Tibial nerve (tissue), 4 donors: ENCODE results near the gene PARD6B. TPM values are rescaled to one million over a fixed set of nuclear protein-coding genes. Genes with fewer than 3 reads are reported as not detected.
A peak's percentile ranks its signal among the peaks of the same experiment; 100 is the strongest.
"Not testable (repeated sequence)": the region's sequence is repeated elsewhere in the genome, so short reads cannot be mapped to it uniquely, and the experiment has no call there.

ENCODE experiments used
- DNase-seq, 2 donors: peaks; one replicate each; pipeline ENCODE4 v3.0.0-alpha.2; 2019; ENCODE audit warnings: low spot score in 2 of 2
- H3K27ac ChIP-seq, 4 donors: fragments of 200-600 bp; sonication (generic) in 3 of 4; one replicate each; pipeline ENCODE4 v1.5.1; 2017 to 2019; ENCODE audit warnings: mild to moderate bottlenecking in 1 of 4
- H3K27me3 ChIP-seq, 2 donors: fragments of 200-600 bp; sonication (generic) in 1 of 2; one replicate each; pipeline versions ENCODE4 v1.5.1 to v1.6.0; 2017 to 2019
- H3K36me3 ChIP-seq, 3 donors: fragments of 200-600 bp; sonication (generic); one replicate each; pipeline ENCODE4 v1.5.1; 2018 to 2019
- H3K4me1 ChIP-seq, 4 donors: fragments of 200-600 bp; sonication (generic) in 3 of 4; one replicate each; pipeline ENCODE4 v1.5.1; 2017 to 2019
- H3K4me3 ChIP-seq, 4 donors: fragments of 200-600 bp; sonication (generic) in 3 of 4; one replicate each; pipeline ENCODE4 v1.5.1; 2017 to 2019; ENCODE audit warnings: mild to moderate bottlenecking in 1 of 4, moderate library complexity in 1 of 4
- H3K9me3 ChIP-seq, 4 donors: fragments of 200-600 bp; sonication (generic) in 3 of 4; one replicate each; pipeline ENCODE4 v1.5.1; 2017 to 2019
- EP300 ChIP-seq, 2 donors: sonication (generic); formaldehyde crosslinking; IDR thresholded peaks; one replicate each; pipeline ENCODE4 v1.6.1; 2017; ENCODE audit warnings: antibody characterized with exemption in 2 of 2, mild to moderate bottlenecking in 1 of 2
- POLR2A ChIP-seq, 2 donors: fragments of 450-650 bp; IDR thresholded peaks; one replicate each; pipeline ENCODE4 v1.6.1; 2017; ENCODE audit warnings: antibody characterized with exemption in 2 of 2, mild to moderate bottlenecking in 2 of 2, moderate library complexity in 2 of 2
- WGBS, 2 donors: methylation state at CpG; one replicate each; pipeline ENCODE4 v1.1.5; 2018; 5-methylcytosine and 5-hydroxymethylcytosine counted together
- total RNA-seq, 4 donors: library from RNA; depleted of rRNA; stranded (reverse); fragments of >200 nt; gene quantifications; one replicate each; pipeline ENCODE4 v1.1.0, GENCODE V29; 2016
- TF ChIP-seq, protein P1 (sequence below), 5 experiments: fragments of 200-600 bp in 3 of 5; fragments of 450-650 bp in 2 of 5; sonication (generic) in 3 of 5; IDR thresholded peaks; one replicate each; pipeline ENCODE4 v1.5.1; 2016 to 2019; ENCODE audit warnings: antibody characterized with exemption in 5 of 5, mild to moderate bottlenecking in 3 of 5, moderate library complexity in 2 of 5

PARD6B gene
- total RNA-seq, 4 donors from 2014 or later: 2.4 to 3.8 (median 3.5) TPM

DNA sequence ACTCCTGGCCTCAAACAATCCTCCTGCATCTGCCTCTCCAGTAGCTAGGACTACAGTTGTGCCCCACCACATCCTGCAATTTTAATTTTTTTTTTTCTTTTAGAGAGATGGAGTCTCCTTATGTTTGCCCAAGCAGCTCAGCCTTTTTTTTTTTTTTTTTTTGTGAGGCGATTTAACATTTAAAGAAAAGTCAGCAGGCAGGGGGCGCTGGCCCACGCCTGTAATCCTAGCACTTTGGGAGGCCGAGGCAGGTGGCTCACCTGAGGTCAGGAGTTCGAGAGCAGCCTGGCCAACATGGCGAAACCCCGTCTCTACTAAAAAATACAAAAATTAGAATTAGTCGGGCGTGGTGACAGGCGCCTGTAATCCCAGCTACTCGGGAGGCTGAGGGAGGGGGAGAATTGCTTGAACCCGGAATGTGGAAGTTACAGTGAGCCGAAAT lies 62.2 kb downstream of the PARD6B start:
- H3K27ac ChIP-seq, H3K36me3 ChIP-seq, DNase-seq, H3K9me3 ChIP-seq, H3K4me3 ChIP-seq, H3K27me3 ChIP-seq: not testable (repeated sequence)
- 65 to 78% methylated on average over 13 of the region's 13 CpGs for WGBS, 2 donors
- peaks cover 0 to 39% (median 14%) of the 10 kb centered on the region in 4 donors for H3K4me1 ChIP-seq
- TF ChIP-seq, protein P1, sequence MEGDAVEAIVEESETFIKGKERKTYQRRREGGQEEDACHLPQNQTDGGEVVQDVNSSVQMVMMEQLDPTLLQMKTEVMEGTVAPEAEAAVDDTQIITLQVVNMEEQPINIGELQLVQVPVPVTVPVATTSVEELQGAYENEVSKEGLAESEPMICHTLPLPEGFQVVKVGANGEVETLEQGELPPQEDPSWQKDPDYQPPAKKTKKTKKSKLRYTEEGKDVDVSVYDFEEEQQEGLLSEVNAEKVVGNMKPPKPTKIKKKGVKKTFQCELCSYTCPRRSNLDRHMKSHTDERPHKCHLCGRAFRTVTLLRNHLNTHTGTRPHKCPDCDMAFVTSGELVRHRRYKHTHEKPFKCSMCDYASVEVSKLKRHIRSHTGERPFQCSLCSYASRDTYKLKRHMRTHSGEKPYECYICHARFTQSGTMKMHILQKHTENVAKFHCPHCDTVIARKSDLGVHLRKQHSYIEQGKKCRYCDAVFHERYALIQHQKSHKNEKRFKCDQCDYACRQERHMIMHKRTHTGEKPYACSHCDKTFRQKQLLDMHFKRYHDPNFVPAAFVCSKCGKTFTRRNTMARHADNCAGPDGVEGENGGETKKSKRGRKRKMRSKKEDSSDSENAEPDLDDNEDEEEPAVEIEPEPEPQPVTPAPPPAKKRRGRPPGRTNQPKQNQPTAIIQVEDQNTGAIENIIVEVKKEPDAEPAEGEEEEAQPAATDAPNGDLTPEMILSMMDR (IDR thresholded peaks at IDR 0.05): peak in 2 of 5 experiments; percentile 28 to 31

DNA sequence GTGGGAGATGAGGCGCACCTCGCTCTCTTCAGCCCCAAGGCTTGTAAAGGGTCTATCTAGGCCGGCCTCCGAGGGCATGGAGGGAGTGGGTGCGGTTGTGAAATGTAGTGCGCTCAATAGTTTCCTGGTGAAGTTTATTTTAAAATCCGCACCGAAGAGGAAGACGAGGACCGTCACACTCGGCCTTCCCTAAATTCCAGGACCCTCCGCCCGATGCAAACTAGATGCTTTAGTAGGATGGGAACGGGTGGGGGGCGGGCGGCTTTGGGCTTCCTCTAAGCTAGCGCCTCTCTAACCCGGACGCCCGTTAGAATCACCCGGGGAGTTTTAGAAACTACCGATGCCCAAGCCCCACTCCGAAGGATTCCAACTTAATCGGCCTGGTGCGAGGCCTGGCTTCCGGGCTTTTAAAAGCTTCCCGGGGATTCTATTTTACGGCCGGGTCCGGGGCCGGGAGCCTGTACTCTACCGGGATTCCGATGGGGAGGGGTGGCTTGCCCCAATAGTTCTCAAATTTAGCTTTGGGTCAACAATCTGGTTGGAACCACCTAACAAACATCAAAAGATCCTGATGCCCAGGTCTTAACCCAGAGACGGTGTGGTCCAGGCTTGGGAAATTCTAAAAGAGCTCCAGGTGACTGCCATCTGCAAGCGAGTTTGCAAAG lies 62.9 kb downstream of the PARD6B start:
- no peak for TF ChIP-seq POLR2A (IDR thresholded peaks at IDR 0.05)
- no peak for TF ChIP-seq EP300 (IDR thresholded peaks at IDR 0.05)
- TF ChIP-seq, protein P1 (IDR thresholded peaks at IDR 0.05): no peak
- H3K36me3 ChIP-seq: no peaks in the 10 kb centered on the region
- H3K4me3 ChIP-seq: peak overlapping the region; percentile 57 to 97 (median 75)
- H3K27me3 ChIP-seq: no peaks in the 10 kb centered on the region
- no peaks in the 10 kb centered on the region for H3K9me3 ChIP-seq
- DNase-seq: no peak
- 4 to 8% methylated on average over 32 to 35 of the region's 35 CpGs for WGBS, 2 donors
- peak overlapping the region in 3 of 4 donors; percentile 1 to 54 (median 8) for H3K27ac ChIP-seq
- peaks cover 0 to 34% (median 14%) of the 10 kb centered on the region in 4 donors for H3K4me1 ChIP-seq

DNA sequence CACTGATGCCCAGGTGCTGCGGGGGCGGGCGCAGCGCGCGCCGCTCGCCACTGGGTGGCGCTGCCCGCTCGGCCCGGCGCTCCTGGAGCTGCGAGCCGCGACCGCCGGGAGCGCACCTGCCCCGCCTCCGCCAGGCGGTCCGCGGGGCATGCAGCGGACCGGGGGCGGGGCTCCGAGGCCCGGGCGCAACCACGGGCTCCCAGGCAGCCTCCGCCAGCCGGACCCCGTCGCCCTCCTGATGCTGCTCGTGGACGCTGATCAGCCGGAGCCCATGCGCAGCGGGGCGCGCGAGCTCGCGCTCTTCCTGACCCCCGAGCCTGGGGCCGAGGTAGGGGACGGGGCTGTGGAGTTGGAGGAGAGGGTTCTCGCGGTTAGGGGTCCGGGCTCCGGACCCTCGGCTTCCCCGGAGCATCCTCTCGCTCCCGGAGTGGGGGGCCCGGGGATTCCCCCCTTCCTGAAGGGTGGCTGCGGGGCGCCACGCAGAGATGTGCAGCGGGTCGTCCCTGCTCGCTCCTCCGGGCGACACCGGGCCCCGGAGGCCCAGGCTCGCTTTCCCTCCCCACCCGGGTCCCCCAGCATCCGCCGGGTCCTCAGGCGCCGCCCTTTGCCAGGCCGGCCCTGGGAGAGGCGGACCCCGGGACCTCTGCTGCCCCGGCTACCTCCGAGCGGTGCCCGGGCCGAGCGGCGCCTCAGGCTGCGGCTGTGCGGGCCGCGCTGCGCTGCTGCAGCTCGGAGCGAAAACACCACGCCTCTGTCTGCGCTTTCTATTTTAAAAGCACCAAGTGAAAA lies 63.7 kb downstream of the PARD6B start, which contains the start of gene BCAS4:
TSS of gene BCAS4 (plus strand) at position 216 of the 789 bp plus-strand sequence. CDS start at position 239, 23 bp downstream.
- Histone ChIP-seq H3K36me3 (no peaks in the 10 kb centered on the region), H3K4me1 (peaks cover 0 to 34% (median 14%) of the 10 kb centered on the region in 4 donors), H3K4me3 (peak within 1 kb of the TSS; percentile 57 to 97 (median 75)), H3K27me3 (no peaks in the 10 kb centered on the region), H3K9me3 (no peaks in the 10 kb centered on the region), H3K27ac (peak within 1 kb of the TSS; percentile 6 to 73 (median 42))
- no peak for TF ChIP-seq POLR2A (IDR thresholded peaks at IDR 0.05)
- TF ChIP-seq, protein P1 (IDR thresholded peaks at IDR 0.05): peak; percentile 81 to 99 (median 98)
- peak; percentile 37 to 45 for DNase-seq
- 1% methylated on average over 32 to 49 of the region's 92 CpGs for WGBS, 2 donors

DNA sequence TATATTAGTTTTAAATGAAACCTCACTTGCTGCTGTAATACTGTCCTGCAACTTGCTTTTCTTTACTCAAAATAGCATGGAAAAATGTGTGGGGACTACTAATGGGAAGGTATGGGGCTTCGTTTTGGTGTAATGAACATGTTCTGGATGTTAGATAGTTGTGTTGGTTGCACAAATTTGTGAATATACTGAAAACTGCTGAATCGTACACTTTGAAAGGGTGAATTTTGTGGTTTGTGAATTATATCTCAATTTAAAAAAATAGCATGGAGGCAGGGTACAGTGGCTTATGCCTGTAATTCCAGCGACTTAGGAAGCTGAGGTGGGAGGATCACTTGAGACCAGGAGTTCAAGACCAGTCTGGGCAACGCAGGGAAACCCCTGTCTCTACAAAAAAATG lies 65.8 kb downstream of the PARD6B start:
- Histone ChIP-seq H3K4me1 (peaks cover 0 to 19% (median 0%) of the 10 kb centered on the region in 4 donors), H3K4me3 (no peak overlapping the region), H3K9me3 (no peaks in the 10 kb centered on the region), H3K27ac (no peak overlapping the region), H3K36me3 (no peaks in the 10 kb centered on the region), H3K27me3 (no peaks in the 10 kb centered on the region)
- no peak for DNase-seq
- WGBS, 2 donors: 93 to 94% methylated on average over 4 of the region's 4 CpGs
- TF ChIP-seq, protein P1 (IDR thresholded peaks at IDR 0.05): no peak
- TF ChIP-seq EP300 (IDR thresholded peaks at IDR 0.05) (no peak), POLR2A (IDR thresholded peaks at IDR 0.05) (no peak)

DNA sequence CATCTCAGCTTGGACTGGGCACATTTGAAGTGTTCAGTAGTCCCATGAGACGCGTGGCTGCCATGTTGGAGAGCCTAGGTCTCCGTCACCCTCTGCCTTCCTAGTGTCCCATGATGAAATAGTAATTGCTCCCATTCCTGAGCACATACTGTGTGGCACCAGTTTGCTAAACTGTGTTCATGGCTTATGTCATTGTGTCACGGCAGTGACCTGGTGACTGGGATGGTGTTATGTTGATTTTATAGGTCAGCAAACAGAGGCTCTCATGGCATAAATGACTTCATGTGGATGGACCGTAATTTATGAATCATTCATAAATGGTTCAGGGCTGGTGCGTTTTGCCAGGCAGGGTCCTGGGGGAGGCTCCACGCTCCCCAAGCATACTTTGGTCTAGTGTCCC lies 67.3 kb downstream of the PARD6B start:
- 74 to 76% methylated on average over 7 of the region's 7 CpGs for WGBS, 2 donors
- TF ChIP-seq, protein P1 (IDR thresholded peaks at IDR 0.05): no peak
- no peak for TF ChIP-seq EP300 (IDR thresholded peaks at IDR 0.05)
- no peak overlapping the region for H3K27ac ChIP-seq
- no peaks in the 10 kb centered on the region for H3K27me3 ChIP-seq
- H3K36me3 ChIP-seq: no peaks in the 10 kb centered on the region
- peaks cover 0 to 19% (median 0%) of the 10 kb centered on the region in 4 donors for H3K4me1 ChIP-seq
- no peak overlapping the region for H3K4me3 ChIP-seq
- no peaks in the 10 kb centered on the region for H3K9me3 ChIP-seq
- no peak for DNase-seq
